ENCODE data around the gene PLB1. TPM values are rescaled to one million over a fixed set of nuclear protein-coding genes. Genes with fewer than 3 reads are reported as not detected.

The PLB1 gene
- total and polyA plus RNA-seq, 9 of the 15 experiments (the other 6 are each of a cell fraction or from before 2014, with no cell fraction given), result 0.01 to 0.09 (median 0.07) TPM; not detected in 2

- TF ChIP-seq HBP1 (CRISPR knock-in tag; IDR thresholded peaks at IDR 0.05) (no peak), ERF (CRISPR knock-in tag; IDR thresholded peaks at IDR 0.05) (no peak), ZNF76 (CRISPR knock-in tag; IDR thresholded peaks at IDR 0.05; ENCODE audit: borderline replicate concordance) (no peak), ILK (tag; IDR thresholded peaks at IDR 0.05; ENCODE audit: borderline replicate concordance, low read depth) (no peak), CBX3 (IDR thresholded peaks at IDR 0.05; ENCODE audit: borderline replicate concordance in 1 of 2, low read length in 2 of 2) (no peak), RFX5 (IDR thresholded peaks at IDR 0.05; ENCODE audit: low read depth, low read length) (no peak), FOXA3 (CRISPR knock-in tag; conservative IDR thresholded peaks at IDR 0.05 in 1 of 2, IDR thresholded peaks at IDR 0.05 in 1 of 2) (no peak), BDP1 (IDR thresholded peaks at IDR 0.05; ENCODE audit: insufficient read depth, insufficient read length) (no peak), KLF13 (tag; IDR thresholded peaks at IDR 0.05; ENCODE audit: borderline replicate concordance, low read depth) (no peak), GATA2 (CRISPR knock-in tag; IDR thresholded peaks at IDR 0.05) (0 out of 2 replicates have a peak, but pooled peaks have one; percentile 34), MAX (CRISPR knock-in tag; IDR thresholded peaks at IDR 0.05) (no peak), SIN3B (IDR thresholded peaks at IDR 0.05; ENCODE audit: low read depth) (no peak), MYBL2 (IDR thresholded peaks at IDR 0.05; ENCODE audit: low read depth) (no peak), MYBL2 (CRISPR knock-in tag; IDR thresholded peaks at IDR 0.05; ENCODE audit: borderline replicate concordance) (no peak), HDAC8 (tag; IDR thresholded peaks at IDR 0.05) (no peak), HINFP (tag; conservative IDR thresholded peaks at IDR 0.05; ENCODE audit: low read depth) (no peak; the same call in 1 of the 2 replicates), NONO (IDR thresholded peaks at IDR 0.05; ENCODE audit: low read depth in 2 of 2, low read length in 1 of 2) (no peak), ZNF77 (CRISPR knock-in tag; IDR thresholded peaks at IDR 0.05) (no peak), MCM2 (IDR thresholded peaks at IDR 0.05; ENCODE audit: low read depth) (no peak), CEBPG (CRISPR knock-in tag; IDR thresholded peaks at IDR 0.05) (no peak), CEBPG (tag; conservative IDR thresholded peaks at IDR 0.05 in 1 of 2, IDR thresholded peaks at IDR 0.05 in 1 of 2) (peak in 1 of 2 experiments; percentile 61; a peak in 2 of 4 replicates), SMARCC2 (IDR thresholded peaks at IDR 0.05; ENCODE audit: low read depth) (no peak), HES1 (IDR thresholded peaks at IDR 0.05; ENCODE audit: low read depth) (no peak), MEF2A (IDR thresholded peaks at IDR 0.05; ENCODE audit: control insufficient read depth, low read depth, low read length) (no peak)
Measured at GRCh38 chr2:28449488-28450395, 46.1 kb upstream of the PLB1 start (continued).

Data from K562 (cell line).